Mesodermal cell (in vitro differentiated cells): ENCODE results near the gene FNDC3A.

Source experiments
- H3K27ac ChIP-seq: 2 replicates; pipeline ENCODE4 v1.7.0; 2013; ENCODE audit warnings: mild to moderate bottlenecking, low read depth, low read length, moderate library complexity; ENCODE audit not compliant: severe bottlenecking
- H3K36me3 ChIP-seq: 2 replicates; pipeline ENCODE4 v1.7.1; 2013; ENCODE audit warnings: mild to moderate bottlenecking, low read length, moderate library complexity; ENCODE audit not compliant: control insufficient read depth, insufficient read depth
- H3K4me1 ChIP-seq: one replicate; pipeline ENCODE4 v1.7.1; 2013; ENCODE audit warnings: mild to moderate bottlenecking, low read length; ENCODE audit not compliant: insufficient read depth, control insufficient read depth, poor library complexity, severe bottlenecking
- H3K4me3 ChIP-seq: 2 replicates; pipeline ENCODE4 v1.7.0; 2013; ENCODE audit warnings: low read length, control low read depth, mild to moderate bottlenecking; ENCODE audit not compliant: insufficient read depth, poor library complexity, severe bottlenecking; ENCODE audit errors: extremely low read depth
- H3K9me3 ChIP-seq: 2 replicates; pipeline ENCODE4 v1.7.1; 2013; ENCODE audit warnings: mild to moderate bottlenecking, low read length, moderate library complexity; ENCODE audit not compliant: control insufficient read depth
- WGBS, 2 experiments: methylation state at CpG; one replicate each; pipeline ENCODE4 v1.1.5; 2013; ENCODE audit warnings: missing lambda C conversion rate in 2 of 2; ENCODE audit not compliant: insufficient coverage in 2 of 2; 5-methylcytosine and 5-hydroxymethylcytosine counted together

Gene FNDC3A

DNA sequence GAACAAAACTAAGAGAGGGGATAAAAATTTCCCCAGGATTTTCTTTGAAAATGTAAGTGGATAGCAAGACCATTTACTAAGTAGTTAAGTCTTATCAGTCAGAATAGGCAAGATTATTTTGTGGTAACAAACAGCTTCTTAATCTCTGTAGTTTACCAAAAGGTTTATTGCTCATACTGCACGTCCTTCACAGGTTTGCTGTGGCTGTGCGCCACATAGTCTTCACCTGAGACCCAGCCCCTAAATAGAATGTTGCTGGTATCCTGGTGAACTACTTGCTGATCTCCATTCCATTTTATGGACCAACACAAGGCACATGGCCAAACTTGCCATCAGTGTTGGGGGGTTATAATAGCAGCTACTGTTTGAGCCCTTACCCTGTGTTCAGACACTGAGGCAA is 44.6 kb downstream of the FNDC3A start:
- Histone ChIP-seq H3K9me3 (no peaks in the 10 kb centered on the region), H3K4me1 (no peaks in the 10 kb centered on the region), H3K36me3 (peaks cover 3% of the 10 kb centered on the region), H3K4me3 (no peak overlapping the region), H3K27ac (no peak overlapping the region)
- WGBS, 2 experiments = 95 to 100% methylated on average over 2 of the region's 2 CpGs

DNA sequence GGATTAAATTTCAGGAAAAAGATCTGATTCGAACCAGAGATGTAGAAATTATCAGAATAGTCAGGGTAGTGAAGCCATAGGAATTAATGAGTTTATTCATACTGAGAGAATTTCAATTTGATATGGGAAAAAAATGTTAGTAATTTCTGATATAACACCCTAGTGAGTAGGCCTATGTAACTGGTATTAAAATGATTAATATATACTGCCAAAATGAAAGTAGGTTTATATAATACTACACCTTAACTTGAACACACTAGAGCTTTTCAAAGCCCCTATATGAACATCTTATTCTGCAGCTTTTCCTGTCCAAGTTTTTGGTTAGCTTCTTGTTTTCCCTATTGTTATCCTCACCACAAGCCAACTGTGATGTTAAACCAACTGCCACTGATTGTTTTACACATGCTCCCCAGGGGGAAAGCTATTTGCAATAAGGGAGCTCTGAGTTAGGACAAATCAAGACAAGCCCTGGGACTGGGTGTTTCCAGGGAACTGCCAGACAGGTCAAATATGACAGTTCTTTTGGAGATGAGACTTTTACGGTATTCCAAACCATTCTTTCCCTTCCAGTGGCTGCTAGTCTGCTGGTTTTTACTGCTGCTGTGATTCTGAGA is 45.3 kb downstream of the FNDC3A start:
- Histone ChIP-seq H3K27ac (no peak overlapping the region), H3K36me3 (peaks cover 3% of the 10 kb centered on the region), H3K4me1 (no peaks in the 10 kb centered on the region), H3K4me3 (no peak overlapping the region), H3K9me3 (no peaks in the 10 kb centered on the region)
- 100% methylated on average over 1 to 2 of the region's 2 CpGs for WGBS, 2 experiments

DNA sequence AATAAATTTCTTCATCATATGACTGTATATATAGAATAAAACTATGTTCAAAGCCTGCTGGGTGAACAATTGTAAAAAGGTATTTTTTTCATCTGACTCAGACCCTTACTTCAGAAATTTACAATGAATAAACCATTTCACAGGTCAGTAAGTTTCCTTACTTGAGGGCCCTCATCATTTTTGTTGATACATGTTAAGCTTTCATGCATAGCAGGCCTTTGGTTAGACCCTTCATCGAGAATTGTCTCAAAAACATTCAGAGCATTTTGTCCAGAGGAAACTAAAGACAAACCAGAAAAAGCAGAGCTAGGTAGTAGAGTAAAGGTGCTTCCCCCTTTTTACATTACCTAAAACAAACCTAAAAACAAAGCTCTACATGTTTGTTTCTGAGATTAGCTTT is 46.2 kb downstream of the FNDC3A start:
- H3K9me3 ChIP-seq = no peaks in the 10 kb centered on the region
- no peaks in the 10 kb centered on the region for H3K4me1 ChIP-seq
- H3K27ac ChIP-seq = no peak overlapping the region
- no CpG with 5 or more reads among the region's 1 CpG for WGBS, 2 experiments
- peaks cover 3% of the 10 kb centered on the region for H3K36me3 ChIP-seq
- no peak overlapping the region for H3K4me3 ChIP-seq

DNA sequence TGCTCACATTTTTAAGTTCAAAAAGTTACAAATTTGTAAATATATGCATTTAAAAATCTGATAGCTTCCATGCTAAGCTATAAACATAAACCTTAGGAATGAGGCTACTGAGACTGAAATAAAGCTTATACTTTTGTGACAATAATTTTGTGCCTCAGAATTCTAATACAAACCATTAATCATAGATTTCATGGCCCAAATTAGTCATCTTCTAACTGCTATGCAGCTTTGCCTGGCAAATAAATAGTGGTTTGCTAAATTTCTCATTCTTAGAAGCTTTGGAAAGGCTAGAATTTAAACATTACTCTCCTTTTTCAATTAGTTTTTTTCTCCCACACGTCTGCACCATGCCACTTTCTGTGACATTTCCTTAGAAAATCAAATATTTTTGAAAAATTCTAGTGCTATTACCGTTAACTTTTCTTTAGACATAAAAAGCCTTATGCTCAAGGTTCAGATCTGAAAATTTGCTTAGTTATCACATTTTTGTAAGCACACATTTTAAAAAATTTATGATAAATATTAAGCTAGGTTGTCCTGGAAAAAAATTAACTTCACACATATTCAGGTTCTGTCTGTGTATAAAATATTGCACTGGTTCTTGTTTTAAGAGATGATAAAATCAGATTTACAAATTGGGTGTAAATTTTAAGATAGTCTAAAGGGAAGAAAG is 46.9 kb downstream of the FNDC3A start:
- no peaks in the 10 kb centered on the region for H3K4me1 ChIP-seq
- peaks cover 3% of the 10 kb centered on the region for H3K36me3 ChIP-seq
- H3K4me3 ChIP-seq = no peak overlapping the region
- H3K27ac ChIP-seq = no peak overlapping the region
- whole genome bisulfite sequencing, 2 experiments = 89% methylated on average over 1 of the region's 2 CpGs; no CpG with 5 or more reads in 1 of the 2 experiments
- H3K9me3 ChIP-seq = no peaks in the 10 kb centered on the region

- H3K4me1 ChIP-seq = no peaks in the 10 kb centered on the region
- no peak overlapping the region for H3K27ac ChIP-seq
- no peaks in the 10 kb centered on the region for H3K9me3 ChIP-seq
- peaks cover 3% of the 10 kb centered on the region for H3K36me3 ChIP-seq
- H3K4me3 ChIP-seq = no peak overlapping the region
These were observed 47.7 kb downstream of the FNDC3A start for GRCh38 chr13:49023431-49023830.

GRCh38 chr13:49026851-49027250 is 51.1 kb downstream of the FNDC3A start:
- Histone ChIP-seq H3K4me3 (no peak overlapping the region), H3K9me3 (no peaks in the 10 kb centered on the region), H3K4me1 (no peaks in the 10 kb centered on the region), H3K27ac (no peak overlapping the region), H3K36me3 (peaks cover 4% of the 10 kb centered on the region)
- WGBS, 2 experiments = no CpG with 5 or more reads among the region's 1 CpG

GRCh38 chr13:49029570-49029969 is 53.9 kb downstream of the FNDC3A start:
- no peaks in the 10 kb centered on the region for H3K4me1 ChIP-seq
- no peak overlapping the region for H3K4me3 ChIP-seq
- WGBS, 2 experiments = 100% methylated on average over 1 of the region's 2 CpGs; no CpG with 5 or more reads in 1 of the 2 experiments
- H3K27ac ChIP-seq = no peak overlapping the region
- H3K36me3 ChIP-seq = peaks cover 4% of the 10 kb centered on the region
- H3K9me3 ChIP-seq = no peaks in the 10 kb centered on the region

DNA sequence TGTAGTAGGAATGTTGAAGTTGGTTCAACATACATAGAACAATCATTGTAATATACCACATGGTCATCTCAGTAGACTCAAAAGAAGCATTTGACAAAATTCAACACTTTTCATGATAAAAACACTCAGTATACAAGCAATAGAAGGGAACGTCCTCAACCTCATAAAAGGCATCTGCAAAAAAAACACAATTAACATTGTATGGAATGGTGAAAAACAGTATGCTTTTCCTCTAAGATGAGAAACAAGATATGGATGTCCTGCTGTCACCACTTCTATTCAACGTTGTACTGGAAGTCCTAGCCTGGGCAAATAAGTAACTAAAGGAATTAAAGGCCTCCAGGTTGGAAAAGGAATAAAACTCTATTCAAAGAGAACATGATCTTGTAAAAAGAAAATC is 54.5 kb downstream of the FNDC3A start:
- H3K27ac ChIP-seq = no peak overlapping the region
- WGBS, 2 experiments = 86% methylated on average over 1 of the region's 2 CpGs; no CpG with 5 or more reads in 1 of the 2 experiments

DNA sequence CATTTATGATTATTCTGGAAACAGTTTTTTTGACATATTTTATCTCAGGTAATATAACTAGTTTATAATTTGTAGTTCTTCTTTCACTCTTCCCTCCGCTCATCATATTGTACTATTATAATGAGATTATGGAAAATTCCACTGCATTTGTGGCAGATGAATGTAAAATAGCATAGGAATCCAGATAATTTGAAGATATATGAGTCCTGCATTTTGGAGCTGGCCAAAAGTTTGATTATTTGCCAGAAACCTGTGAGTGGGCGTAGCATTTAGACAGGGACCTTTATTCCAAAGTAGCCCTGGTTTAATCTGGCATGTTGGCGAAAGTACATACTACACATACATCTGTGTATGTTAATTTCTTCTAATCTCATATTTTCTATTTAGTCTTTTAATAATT is 65.2 kb downstream of the FNDC3A start:
- no peaks in the 10 kb centered on the region for H3K9me3 ChIP-seq
- H3K27ac ChIP-seq = no peak overlapping the region
- H3K4me3 ChIP-seq = no peak overlapping the region
- WGBS, 2 experiments = 60% methylated on average over 1 of the region's 3 CpGs; no CpG with 5 or more reads in 1 of the 2 experiments
- peaks cover 6% of the 10 kb centered on the region for H3K36me3 ChIP-seq
- no peaks in the 10 kb centered on the region for H3K4me1 ChIP-seq

More for the DNA sequence above, 54.5 kb downstream of the FNDC3A start:
- H3K4me3 ChIP-seq = no peak overlapping the region
- H3K36me3 ChIP-seq = peaks cover 4% of the 10 kb centered on the region
- no peaks in the 10 kb centered on the region for H3K9me3 ChIP-seq
- H3K4me1 ChIP-seq = no peaks in the 10 kb centered on the region

- Histone ChIP-seq H3K4me1 (no peaks in the 10 kb centered on the region), H3K9me3 (no peaks in the 10 kb centered on the region), H3K36me3 (peaks cover 6% of the 10 kb centered on the region), H3K4me3 (no peak overlapping the region), H3K27ac (no peak overlapping the region)
- WGBS, 2 experiments = 94 to 100% methylated on average over 1 to 2 of the region's 2 CpGs
These were observed 66.8 kb downstream of the FNDC3A start for GRCh38 chr13:49042476-49042875.

- WGBS, 2 experiments = 75 to 81% methylated on average over 2 of the region's 3 CpGs
- Histone ChIP-seq H3K4me1 (no peaks in the 10 kb centered on the region), H3K36me3 (peaks cover 6% of the 10 kb centered on the region), H3K27ac (no peak overlapping the region), H3K9me3 (no peaks in the 10 kb centered on the region), H3K4me3 (no peak overlapping the region)
These were observed 68.3 kb downstream of the FNDC3A start for GRCh38 chr13:49044008-49044407.
